OCI-LY3 (cell line): ENCODE data around the gene TANGO6.

Experiments used
- H2AFZ ChIP-seq: fragments of 200-600, 300-600 bp; shearing (Covaris generic); 2 replicates; pipeline ENCODE4 v1.6.0; 2014; ENCODE audit warnings: antibody characterized with exemption, low read depth, low read length
- H3K27ac ChIP-seq: fragments of 200-600, 300-600 bp; sonication (generic); 2 replicates; pipeline ENCODE4 v1.5.1; 2014; ENCODE audit warnings: mild to moderate bottlenecking, low read length, moderate library complexity, mixed read lengths
- H3K27me3 ChIP-seq: fragments of 200-600, 300-600 bp; sonication (generic); 2 replicates; pipeline ENCODE4 v1.6.1; 2014; ENCODE audit warnings: low read depth, low read length, mixed read lengths
- H3K36me3 ChIP-seq: fragments of 200-600, 300-600 bp; sonication (generic); replicated peaks from 2 replicates; pipeline ENCODE3; 2014; ENCODE audit warnings: low read depth, low read length, mixed read lengths
- H3K4me1 ChIP-seq: fragments of 300-600, 200-600 bp; sonication (generic); 2 replicates; pipeline ENCODE4 v1.6.1; 2014; ENCODE audit warnings: low read length, mixed read lengths
- H3K4me2 ChIP-seq: fragments of 200-600, 300-600 bp; sonication (generic); 2 replicates; pipeline ENCODE4 v1.6.1; 2014; ENCODE audit warnings: low read length, mixed read lengths
- H3K4me3 ChIP-seq: fragments of 300-600, 200-600 bp; sonication (generic); 2 replicates; pipeline ENCODE4 v1.5.1; 2014; ENCODE audit warnings: antibody characterized with exemption, mild to moderate bottlenecking, low read length, moderate library complexity
- H3K79me2 ChIP-seq: fragments of 300-600, 200-600 bp; shearing (Covaris generic); 2 replicates; pipeline ENCODE4 v1.6.1; 2014; ENCODE audit warnings: mild to moderate bottlenecking, low read length, mixed read lengths
- H3K9ac ChIP-seq: fragments of 300-600, 200-600 bp; shearing (Covaris generic); 2 replicates; pipeline ENCODE4 v1.6.0; 2014; ENCODE audit warnings: mild to moderate bottlenecking, low read length, moderate library complexity
- H3K9me3 ChIP-seq: fragments of 200-600, 300-600 bp; shearing (Covaris generic); 2 replicates; pipeline ENCODE4 v1.6.1; 2014; ENCODE audit warnings: low read length, mixed read lengths; ENCODE audit not compliant: insufficient read depth
- H4K20me1 ChIP-seq: fragments of 200-600, 300-600 bp; sonication (generic); 2 replicates; pipeline ENCODE4 v1.6.1; 2016; ENCODE audit warnings: low read length, mixed read lengths; ENCODE audit not compliant: insufficient read depth
- EZH2phosphoT487 ChIP-seq: fragments of 200-600 bp; shearing (Covaris generic); IDR thresholded peaks from 2 replicates; pipeline ENCODE4 v1.6.1; 2018; ENCODE audit warnings: antibody characterized with exemption, mixed run types, low read depth
- TF ChIP-seq, protein P1 (sequence below): fragments of 200-600, 300-600 bp; sonication (generic); IDR thresholded peaks from 2 replicates; pipeline ENCODE4 v1.5.1; 2014; ENCODE audit warnings: antibody characterized with exemption, low read length, low read depth

The TANGO6 gene

DNA sequence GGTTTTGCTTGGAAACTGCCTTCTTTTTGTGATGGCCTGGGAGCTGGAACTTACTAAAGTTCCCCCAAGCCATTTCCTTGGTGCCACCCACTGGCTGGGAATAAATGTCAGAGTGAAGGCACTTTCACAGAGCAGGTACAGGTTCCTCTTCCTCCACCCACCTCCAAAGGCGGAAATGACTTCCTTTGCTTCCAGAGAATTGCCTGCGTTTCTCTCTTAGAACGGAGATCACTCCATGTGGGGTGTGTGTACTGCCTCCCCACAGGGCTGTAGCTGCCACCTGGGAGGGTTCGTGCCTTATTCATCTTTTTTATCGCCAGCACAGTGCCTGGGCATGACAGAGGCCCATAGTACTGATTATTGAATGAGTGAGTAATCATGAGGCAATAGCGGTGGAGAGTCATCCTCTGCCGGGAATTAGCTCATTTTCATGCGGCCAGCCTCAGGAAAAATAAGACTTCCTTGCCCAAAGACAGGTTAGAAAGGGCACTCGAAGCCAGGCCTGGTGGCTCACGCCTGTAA is 229.9 kb downstream of the TANGO6 start:
- no peaks in the 10 kb centered on the region for H4K20me1 ChIP-seq
- no peaks in the 10 kb centered on the region for H3K4me1 ChIP-seq
- H2AFZ ChIP-seq, result no peak overlapping the region
- no peaks in the 10 kb centered on the region for H3K9me3 ChIP-seq
- TF ChIP-seq, protein P1, sequence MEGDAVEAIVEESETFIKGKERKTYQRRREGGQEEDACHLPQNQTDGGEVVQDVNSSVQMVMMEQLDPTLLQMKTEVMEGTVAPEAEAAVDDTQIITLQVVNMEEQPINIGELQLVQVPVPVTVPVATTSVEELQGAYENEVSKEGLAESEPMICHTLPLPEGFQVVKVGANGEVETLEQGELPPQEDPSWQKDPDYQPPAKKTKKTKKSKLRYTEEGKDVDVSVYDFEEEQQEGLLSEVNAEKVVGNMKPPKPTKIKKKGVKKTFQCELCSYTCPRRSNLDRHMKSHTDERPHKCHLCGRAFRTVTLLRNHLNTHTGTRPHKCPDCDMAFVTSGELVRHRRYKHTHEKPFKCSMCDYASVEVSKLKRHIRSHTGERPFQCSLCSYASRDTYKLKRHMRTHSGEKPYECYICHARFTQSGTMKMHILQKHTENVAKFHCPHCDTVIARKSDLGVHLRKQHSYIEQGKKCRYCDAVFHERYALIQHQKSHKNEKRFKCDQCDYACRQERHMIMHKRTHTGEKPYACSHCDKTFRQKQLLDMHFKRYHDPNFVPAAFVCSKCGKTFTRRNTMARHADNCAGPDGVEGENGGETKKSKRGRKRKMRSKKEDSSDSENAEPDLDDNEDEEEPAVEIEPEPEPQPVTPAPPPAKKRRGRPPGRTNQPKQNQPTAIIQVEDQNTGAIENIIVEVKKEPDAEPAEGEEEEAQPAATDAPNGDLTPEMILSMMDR, result no peak
- TF ChIP-seq EZH2phosphoT487, result no peak
- H3K4me3 ChIP-seq, result no peak overlapping the region
- H3K4me2 ChIP-seq, result no peak overlapping the region
- no peak overlapping the region for H3K27ac ChIP-seq
- no peaks in the 10 kb centered on the region for H3K79me2 ChIP-seq
- H3K27me3 ChIP-seq, result no peaks in the 10 kb centered on the region
- no peak overlapping the region for H3K9ac ChIP-seq
- no peaks in the 10 kb centered on the region for H3K36me3 ChIP-seq

DNA sequence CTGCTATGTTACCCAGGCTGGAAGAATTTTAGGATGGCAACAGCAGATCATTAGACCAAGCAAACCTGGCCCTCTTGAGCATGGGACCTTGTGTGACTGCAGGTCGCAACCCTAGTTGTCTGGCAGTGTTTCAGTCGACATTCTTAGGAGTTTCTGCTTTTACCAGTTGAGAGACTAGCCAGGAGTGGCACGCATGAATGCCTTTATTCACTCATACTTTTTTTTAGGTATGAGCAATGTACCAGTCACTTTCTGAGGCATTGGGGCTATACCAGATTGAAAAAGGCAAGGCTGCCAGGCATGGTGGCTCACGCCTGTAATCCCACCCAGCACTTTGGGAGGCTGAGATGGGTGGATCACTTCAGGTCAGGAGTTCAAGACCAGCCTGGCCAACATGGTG is 233.9 kb downstream of the TANGO6 start:
- Histone ChIP-seq H3K27me3 (no peaks in the 10 kb centered on the region), H3K9ac (no peak overlapping the region), H2AFZ (no peak overlapping the region), H3K9me3 (no peaks in the 10 kb centered on the region), H3K79me2 (no peaks in the 10 kb centered on the region), H3K4me2 (no peak overlapping the region), H3K36me3 (no peaks in the 10 kb centered on the region), H4K20me1 (no peaks in the 10 kb centered on the region), H3K27ac (no peak overlapping the region), H3K4me3 (no peak overlapping the region), H3K4me1 (no peaks in the 10 kb centered on the region)
- no peak for TF ChIP-seq EZH2phosphoT487
- TF ChIP-seq, protein P1, result no peak

GRCh38 chr16:69078073-69078472 is 234.7 kb downstream of the TANGO6 start:
- Histone ChIP-seq H3K9me3 (no peaks in the 10 kb centered on the region), H2AFZ (no peak overlapping the region), H3K27ac (no peak overlapping the region), H3K36me3 (no peaks in the 10 kb centered on the region), H3K4me3 (no peak overlapping the region), H4K20me1 (no peaks in the 10 kb centered on the region), H3K9ac (no peak overlapping the region), H3K4me2 (no peak overlapping the region), H3K27me3 (no peaks in the 10 kb centered on the region), H3K79me2 (no peaks in the 10 kb centered on the region), H3K4me1 (no peaks in the 10 kb centered on the region)
- TF ChIP-seq EZH2phosphoT487, result no peak
- TF ChIP-seq, protein P1, result no peak

GRCh38 chr16:69079697-69080096 is 236.4 kb downstream of the TANGO6 start:
- no peak for TF ChIP-seq EZH2phosphoT487
- TF ChIP-seq, protein P1, result no peak
- no peaks in the 10 kb centered on the region for H3K79me2 ChIP-seq
- H3K9ac ChIP-seq, result no peak overlapping the region

More at GRCh38 chr16:69079697-69080096, 236.4 kb downstream of the TANGO6 start:
- H3K4me1 ChIP-seq, result no peaks in the 10 kb centered on the region
- no peaks in the 10 kb centered on the region for H3K27me3 ChIP-seq
- no peak overlapping the region for H3K4me2 ChIP-seq
- H2AFZ ChIP-seq, result no peak overlapping the region
- no peaks in the 10 kb centered on the region for H4K20me1 ChIP-seq
- H3K9me3 ChIP-seq, result no peaks in the 10 kb centered on the region
- peaks cover 8% of the 10 kb centered on the region for H3K36me3 ChIP-seq
- H3K4me3 ChIP-seq, result no peak overlapping the region
- H3K27ac ChIP-seq, result no peak overlapping the region
